ENCODE data around the gene ZC2HC1C.
"Not testable (repeated sequence)": the region's sequence is repeated elsewhere in the genome, so short reads cannot be mapped to it uniquely, and the experiment has no call there.

GRCh38 chr14:75127474-75127820, 58.0 kb downstream of the ZC2HC1C start:
- TF ChIP-seq CTCF, POLR2A (IDR thresholded peaks at IDR 0.05): not testable (repeated sequence)

All from testis (tissue), 2 donors.